ENCODE results near the gene ATP6V0B. TPM values are rescaled to one million over a fixed set of nuclear protein-coding genes. Genes with fewer than 3 reads are reported as not detected.

Gene ATP6V0B
- total and polyA plus RNA-seq, 2 donors (not counting 1 experiment from before 2014, with no cell fraction given): 91.0 to 198 TPM

DNA sequence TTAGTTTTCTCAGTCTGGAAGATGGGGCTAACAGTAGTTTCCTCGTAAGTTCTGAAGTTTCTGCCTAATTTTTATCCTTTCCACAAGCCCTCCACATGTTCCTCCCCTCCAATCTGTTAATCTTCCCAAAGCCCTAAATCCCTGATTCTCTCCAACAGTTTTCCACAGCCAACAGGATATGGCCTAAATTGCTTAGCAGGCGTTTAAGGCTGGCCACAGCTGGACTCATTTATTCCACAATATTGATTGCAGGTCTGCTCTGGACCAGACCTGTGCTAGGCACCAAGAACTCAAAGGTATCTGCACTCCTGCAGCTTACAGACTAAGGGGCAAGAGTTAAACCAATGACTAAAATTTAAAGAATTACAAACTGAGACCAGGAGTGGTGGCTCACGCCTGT, 52.6 kb downstream of the ATP6V0B start:
- no peak overlapping the region for H3K27ac ChIP-seq (ENCODE audit: low read length in 2 of 2)
- WGBS (ENCODE audit: insufficient coverage): 100% methylated on average over 3 of the region's 3 CpGs
- TF ChIP-seq EZH2 (IDR thresholded peaks at IDR 0.05; ENCODE audit: borderline replicate concordance, insufficient read depth, low read depth, low read length, poor library complexity, severe bottlenecking): no peak
- TF ChIP-seq, protein P1, sequence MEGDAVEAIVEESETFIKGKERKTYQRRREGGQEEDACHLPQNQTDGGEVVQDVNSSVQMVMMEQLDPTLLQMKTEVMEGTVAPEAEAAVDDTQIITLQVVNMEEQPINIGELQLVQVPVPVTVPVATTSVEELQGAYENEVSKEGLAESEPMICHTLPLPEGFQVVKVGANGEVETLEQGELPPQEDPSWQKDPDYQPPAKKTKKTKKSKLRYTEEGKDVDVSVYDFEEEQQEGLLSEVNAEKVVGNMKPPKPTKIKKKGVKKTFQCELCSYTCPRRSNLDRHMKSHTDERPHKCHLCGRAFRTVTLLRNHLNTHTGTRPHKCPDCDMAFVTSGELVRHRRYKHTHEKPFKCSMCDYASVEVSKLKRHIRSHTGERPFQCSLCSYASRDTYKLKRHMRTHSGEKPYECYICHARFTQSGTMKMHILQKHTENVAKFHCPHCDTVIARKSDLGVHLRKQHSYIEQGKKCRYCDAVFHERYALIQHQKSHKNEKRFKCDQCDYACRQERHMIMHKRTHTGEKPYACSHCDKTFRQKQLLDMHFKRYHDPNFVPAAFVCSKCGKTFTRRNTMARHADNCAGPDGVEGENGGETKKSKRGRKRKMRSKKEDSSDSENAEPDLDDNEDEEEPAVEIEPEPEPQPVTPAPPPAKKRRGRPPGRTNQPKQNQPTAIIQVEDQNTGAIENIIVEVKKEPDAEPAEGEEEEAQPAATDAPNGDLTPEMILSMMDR (IDR thresholded peaks at IDR 0.05): no peak
- no peaks in the 10 kb centered on the region for H3K79me2 ChIP-seq (ENCODE audit: control insufficient read depth, insufficient read depth, low read length)
- no peaks in the 10 kb centered on the region for H3K27me3 Mint-ChIP-seq
- no peak for ATAC-seq (ENCODE audit: low read depth)
- ChIA-PET CTCF (interaction anchor here (5.6 to 17.1 kb wide), 2 partner anchors 9 to 21 kb away, joined by 26 to 227 read pairs; no protein-coding TSS in a partner anchor), POLR2A (interaction anchor here (1.2 kb wide), 1 partner anchor 35 kb away, joined by 3 read pairs; no protein-coding TSS in a partner anchor)
- no peak overlapping the region for H3K4me3 Mint-ChIP-seq
- H3K9ac ChIP-seq (ENCODE audit: low read length): no peak overlapping the region
- H3K27ac Mint-ChIP-seq: no peak overlapping the region
- H3K9me3 Mint-ChIP-seq (ENCODE audit: insufficient read depth): no peaks in the 10 kb centered on the region
- peaks cover 10 to 37% of the 10 kb centered on the region in 2 donors for H3K4me1 ChIP-seq (ENCODE audit: control insufficient read depth in 2 of 2, insufficient read depth in 2 of 2, low read length in 2 of 2)
- no peaks in the 10 kb centered on the region for H4K20me1 ChIP-seq (ENCODE audit: control insufficient read depth, insufficient read depth, low read length, poor library complexity, severe bottlenecking)
- peaks cover 0 to 4% (median 0%) of the 10 kb centered on the region in 4 experiments for H3K27me3 ChIP-seq (replicated peaks in 1 of 4; ENCODE audit: control extremely low read depth in 1 of 4, control insufficient read depth in 3 of 4, insufficient read depth in 4 of 4, low read length in 3 of 4)
- DNase-seq: no peak
- no peak overlapping the region for H2AFZ ChIP-seq (ENCODE audit: insufficient read depth, low read depth, low read length, poor library complexity, severe bottlenecking)
- intact Hi-C loops (cut with micrococcal nuclease): no loop called here
- H3K4me1 Mint-ChIP-seq: peaks cover 45% of the 10 kb centered on the region
- H3K4me2 ChIP-seq (replicated peaks; ENCODE audit: low read depth, low read length, poor library complexity, severe bottlenecking): no peak overlapping the region
- no peaks in the 10 kb centered on the region for H3K36me3 ChIP-seq (replicated peaks in 1 of 2; ENCODE audit: control extremely low read depth in 1 of 2, control insufficient read depth in 1 of 2, extremely low read depth in 1 of 2, insufficient read depth in 2 of 2, low read length in 1 of 2)
- H3K9me3 ChIP-seq (ENCODE audit: control extremely low read depth in 1 of 3, control insufficient read depth in 2 of 3, insufficient read depth in 1 of 3, low read length in 2 of 3): no peaks in the 10 kb centered on the region
- H3K4me3 ChIP-seq (ENCODE audit: control extremely low read depth in 1 of 5, extremely low read depth in 1 of 5, insufficient read depth in 1 of 5, low read depth in 2 of 5, low read length in 4 of 5): no peak overlapping the region

Other genes starting within 250 kb of the ATP6V0B start
- gene ARTN, start 41.2 kb upstream of the ATP6V0B start, total RNA-seq: 0.53 and 0.64 TPM in 2 replicates
- gene ARTN, start 41.2 kb upstream of the ATP6V0B start, polyA plus RNA-seq: 0.13 and 0.29 TPM in 2 replicates
- 17.1 and 19.7 TPM in 2 replicates for gene IPO13, start 28.0 kb upstream of the ATP6V0B start, total RNA-seq
- gene IPO13, start 28.0 kb upstream of the ATP6V0B start, polyA plus RNA-seq: 18.7 and 22.4 TPM in 2 replicates
- 30.5 and 34.1 TPM in 2 replicates for gene DPH2, start 5.0 kb upstream of the ATP6V0B start, total RNA-seq
- 56.7 and 71.9 TPM in 2 replicates for gene DPH2, start 5.0 kb upstream of the ATP6V0B start, polyA plus RNA-seq
- gene B4GALT2, start 4.2 kb downstream of the ATP6V0B start, total RNA-seq: 5.2 and 6.5 TPM in 2 replicates
- 3.5 and 4.6 TPM in 2 replicates for gene B4GALT2, start 4.2 kb downstream of the ATP6V0B start, polyA plus RNA-seq
- 18.0 and 18.4 TPM in 2 replicates for gene CCDC24, start 16.6 kb downstream of the ATP6V0B start, total RNA-seq
- gene CCDC24, start 16.6 kb downstream of the ATP6V0B start, polyA plus RNA-seq: 7.3 and 10.1 TPM in 2 replicates
- gene SLC6A9, start 56.5 kb downstream of the ATP6V0B start, total RNA-seq: 5.5 and 6.4 TPM in 2 replicates
- gene SLC6A9, start 56.5 kb downstream of the ATP6V0B start, polyA plus RNA-seq: 0.28 and 0.65 TPM in 2 replicates
- gene KLF17, start 143.9 kb downstream of the ATP6V0B start, total RNA-seq: not detected in 2 replicates
- not detected in 2 replicates for gene KLF17, start 143.9 kb downstream of the ATP6V0B start, polyA plus RNA-seq
- not detected in 2 replicates for gene KLF18, start 166.7 kb downstream of the ATP6V0B start, total RNA-seq
- not detected in 2 replicates for gene KLF18, start 166.7 kb downstream of the ATP6V0B start, polyA plus RNA-seq
- 88.5 and 95.5 TPM in 2 replicates for gene DMAP1, start 238.5 kb downstream of the ATP6V0B start, total RNA-seq
- 116 and 132 TPM in 2 replicates for gene DMAP1, start 238.5 kb downstream of the ATP6V0B start, polyA plus RNA-seq

Data from B cell (primary cell).